Right hindlimb (tissue), 1 donor: ENCODE results near the gene SPATA16.
"Not testable (repeated sequence)": the region's sequence is repeated elsewhere in the genome, so short reads cannot be mapped to it uniquely, and the experiment has no call there.

ENCODE experiments used
- DNase-seq: peaks from one replicate; pipeline ENCODE4 v3.0.0-alpha.2; 2018

SPATA16 gene

GRCh38 chr3:173058229-173058628 lies 82.8 kb downstream of the SPATA16 start:
- DNase-seq, result no peak

GRCh38 chr3:173055228-173055933 lies 85.7 kb downstream of the SPATA16 start:
- DNase-seq, result no peak

DNA sequence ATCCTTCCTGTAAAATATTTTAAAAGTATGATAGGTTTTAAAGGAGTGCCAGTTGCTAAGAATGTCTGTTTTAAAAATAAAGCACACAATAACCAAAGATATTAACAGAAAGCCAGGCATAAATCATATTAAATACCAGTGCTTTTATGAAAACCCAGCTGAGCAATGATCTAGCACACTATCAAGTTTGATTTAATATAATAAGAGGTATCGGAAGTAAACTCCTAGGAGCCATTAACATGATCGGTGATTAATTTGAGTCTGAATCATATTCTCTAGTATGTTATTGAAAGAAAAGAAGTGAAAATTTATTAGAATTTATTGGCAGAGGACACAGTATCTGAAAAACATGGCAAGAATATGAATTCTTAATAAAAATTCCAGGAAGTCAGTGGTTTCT lies 91.7 kb downstream of the SPATA16 start:
- DNase-seq, result no peak

GRCh38 chr3:173045770-173046382 lies 95.2 kb downstream of the SPATA16 start:
- DNase-seq, result no peak

GRCh38 chr3:173044998-173045397 lies 96.0 kb downstream of the SPATA16 start:
- no peak for DNase-seq

GRCh38 chr3:173043757-173044156 lies 97.3 kb downstream of the SPATA16 start:
- no peak for DNase-seq

DNA sequence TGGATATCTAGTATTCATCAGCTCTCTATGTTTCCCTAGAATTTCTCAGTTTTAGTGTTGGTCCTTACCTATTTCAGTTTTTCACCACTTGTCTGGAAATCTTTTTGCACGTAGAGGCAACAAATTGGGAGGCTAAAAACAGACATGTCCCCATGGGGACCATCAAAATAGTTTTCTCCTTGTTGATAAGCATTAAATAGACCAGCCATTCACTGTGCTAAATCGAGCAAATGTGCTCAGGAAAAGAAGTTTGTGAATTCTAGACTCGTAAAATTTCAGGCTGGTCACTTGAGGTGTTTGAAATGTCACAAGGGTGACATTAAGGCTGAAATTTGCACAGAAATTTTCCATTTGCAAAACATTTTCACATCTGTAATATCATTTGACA lies 102.6 kb downstream of the SPATA16 start:
- no peak for DNase-seq

- no peak for DNase-seq
These were observed 103.1 kb downstream of the SPATA16 start for GRCh38 chr3:173037840-173038483.

DNA sequence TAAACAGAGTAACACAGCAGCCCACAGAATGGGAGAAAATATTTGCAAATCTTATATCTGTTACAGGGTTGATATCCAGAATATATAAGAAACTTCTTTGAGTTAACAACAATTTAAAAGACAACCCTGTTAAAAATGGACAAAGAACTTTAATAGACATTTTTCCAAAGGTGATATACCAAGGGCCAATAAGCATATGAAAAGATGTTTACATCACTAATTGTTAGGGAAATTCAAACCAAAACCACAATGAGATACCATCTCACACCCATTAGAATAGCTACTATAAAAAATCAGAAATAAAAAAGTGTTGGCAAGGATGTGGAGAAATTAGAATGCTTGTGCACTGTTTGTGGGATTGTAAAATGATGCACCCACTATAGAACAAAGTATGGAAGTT lies 110.8 kb downstream of the SPATA16 start:
- no peak for DNase-seq

- no peak for DNase-seq
These were observed 112.7 kb downstream of the SPATA16 start for GRCh38 chr3:173028351-173028750.

DNA sequence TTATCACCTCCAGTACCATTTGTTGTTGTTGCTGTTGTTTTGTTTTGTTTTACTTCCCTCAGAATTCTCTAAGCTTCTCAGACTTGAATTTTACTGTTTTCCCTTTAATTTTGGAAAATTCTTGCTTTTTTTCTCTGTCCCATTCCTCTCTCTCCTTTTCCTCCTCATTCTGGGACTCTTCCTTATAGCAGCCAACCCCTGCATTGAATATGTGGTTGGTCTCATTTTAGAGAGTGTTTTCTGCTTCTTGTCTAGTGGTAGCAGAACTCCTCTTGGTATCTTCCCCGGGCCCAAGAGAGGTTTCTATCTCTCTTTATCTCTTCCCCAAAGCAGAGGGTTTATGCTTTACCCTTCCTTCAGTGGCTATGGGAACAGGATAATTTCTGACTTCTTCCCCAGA lies 113.6 kb downstream of the SPATA16 start:
- no peak for DNase-seq

- no peak for DNase-seq
These were observed 115.1 kb downstream of the SPATA16 start for GRCh38 chr3:173025941-173026340.

GRCh38 chr3:173021547-173022185 lies 119.4 kb downstream of the SPATA16 start:
- no peak for DNase-seq

DNA sequence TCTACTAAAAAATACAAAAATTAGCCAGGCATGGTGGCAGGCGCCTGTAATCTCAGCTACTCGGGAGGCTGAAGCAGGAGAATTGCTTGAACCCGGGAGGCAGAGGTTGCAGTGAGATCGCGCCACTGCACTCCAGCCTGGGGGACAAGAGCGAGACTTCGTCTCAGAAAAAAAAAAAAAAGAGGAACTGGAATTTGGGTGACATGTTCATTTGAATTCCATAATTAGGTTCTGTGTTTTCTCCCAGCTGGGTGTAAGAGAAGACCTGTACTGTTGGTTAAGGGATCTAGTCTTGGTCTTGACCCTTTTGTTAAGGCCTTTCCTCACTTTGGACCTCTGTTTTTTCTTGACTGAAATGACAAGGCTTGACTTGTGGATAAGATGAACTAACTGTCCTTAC lies 120.9 kb downstream of the SPATA16 start:
- DNase-seq, result not testable (repeated sequence)

DNA sequence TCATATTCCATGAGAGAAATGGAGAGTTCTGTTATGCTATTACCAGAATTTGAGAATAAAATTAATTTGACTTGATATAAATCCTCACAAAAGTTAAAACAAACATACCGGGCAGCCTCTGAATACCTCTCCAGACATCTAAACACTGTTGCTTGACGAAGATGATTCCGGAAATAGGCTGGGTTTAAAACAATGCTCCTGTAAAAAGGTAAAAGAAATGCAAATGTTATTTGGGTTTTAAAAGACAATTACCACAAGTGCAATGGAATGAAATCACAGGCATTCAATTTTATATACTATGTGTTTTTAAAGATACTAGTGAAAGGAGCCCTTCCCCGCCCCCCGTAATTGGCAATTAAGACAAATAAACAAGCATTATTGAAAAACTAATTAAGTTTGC lies 121.7 kb downstream of the SPATA16 start:
- DNase-seq, result no peak

- no peak for DNase-seq
These were observed 122.3 kb downstream of the SPATA16 start for GRCh38 chr3:173018758-173019157.

- no peak for DNase-seq
These were observed 127.7 kb downstream of the SPATA16 start for GRCh38 chr3:173013219-173013832.

GRCh38 chr3:173009410-173009809 lies 131.6 kb downstream of the SPATA16 start:
- DNase-seq, result no peak

DNA sequence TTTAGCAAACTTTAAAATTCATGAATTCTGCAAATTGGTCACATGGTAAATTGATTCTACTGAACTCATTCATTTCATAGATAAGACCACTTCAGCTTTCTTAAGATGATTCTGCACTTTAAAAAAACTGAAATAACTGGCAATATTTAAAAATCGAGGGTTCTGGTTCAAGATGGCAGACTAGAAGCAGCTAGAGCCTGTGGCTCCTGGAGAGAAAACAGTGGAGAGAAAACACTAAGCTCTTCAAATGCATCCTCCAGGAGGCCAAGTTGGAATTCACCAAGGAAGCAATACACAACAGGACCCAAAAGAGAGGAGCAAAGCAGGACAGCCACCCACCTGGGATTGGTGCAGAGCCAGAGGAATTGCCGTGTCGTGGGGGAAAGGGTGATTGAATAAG lies 132.1 kb downstream of the SPATA16 start:
- no peak for DNase-seq

DNA sequence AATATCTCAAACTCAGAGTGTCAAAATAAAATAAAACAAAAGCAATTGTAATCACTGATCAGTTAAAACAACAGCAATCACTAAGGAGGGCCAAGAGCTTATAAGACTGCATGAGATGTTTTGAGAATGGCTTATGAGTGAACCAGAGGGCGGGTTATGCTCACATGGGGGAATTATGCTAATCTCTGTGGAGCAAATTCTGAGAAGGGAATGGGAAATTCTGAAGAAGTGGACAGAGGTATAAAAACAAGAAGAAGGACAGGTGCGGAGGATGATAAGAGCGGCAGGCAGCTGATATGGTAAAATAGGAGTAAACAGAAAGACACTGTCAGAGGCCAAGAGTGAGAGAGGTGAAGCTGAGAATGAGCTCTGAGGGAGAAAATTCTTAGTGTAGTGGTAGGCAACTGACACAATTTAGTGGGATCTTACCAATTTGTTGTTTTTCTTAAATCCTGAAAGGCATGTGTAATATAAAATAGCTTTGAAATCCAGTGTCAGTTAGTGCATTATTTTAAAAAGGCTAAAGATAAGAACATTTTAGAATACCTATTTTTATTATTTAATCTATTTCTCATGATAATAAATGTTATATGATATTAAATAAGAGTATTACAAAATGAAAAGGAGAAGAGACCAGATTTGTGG lies 133.8 kb downstream of the SPATA16 start:
- DNase-seq, result no peak

DNA sequence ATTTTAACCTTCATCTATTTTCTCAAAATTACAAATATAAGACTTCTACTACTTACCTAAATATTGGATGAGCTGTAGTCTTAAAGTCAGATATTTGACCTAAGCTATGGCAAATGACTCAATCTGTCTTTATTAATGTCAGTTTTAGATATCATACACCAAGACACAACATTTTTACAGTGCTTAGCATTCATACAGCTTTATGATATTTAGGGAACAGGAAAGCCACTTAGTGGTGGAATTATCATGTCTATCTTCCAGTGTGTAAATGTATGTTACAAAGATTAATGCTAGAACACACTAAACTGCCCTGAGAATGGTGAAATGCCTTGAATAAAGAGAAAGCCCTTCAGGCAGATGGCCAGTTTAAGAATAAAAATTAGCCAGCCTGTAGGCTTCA lies 135.0 kb downstream of the SPATA16 start:
- no peak for DNase-seq

DNA sequence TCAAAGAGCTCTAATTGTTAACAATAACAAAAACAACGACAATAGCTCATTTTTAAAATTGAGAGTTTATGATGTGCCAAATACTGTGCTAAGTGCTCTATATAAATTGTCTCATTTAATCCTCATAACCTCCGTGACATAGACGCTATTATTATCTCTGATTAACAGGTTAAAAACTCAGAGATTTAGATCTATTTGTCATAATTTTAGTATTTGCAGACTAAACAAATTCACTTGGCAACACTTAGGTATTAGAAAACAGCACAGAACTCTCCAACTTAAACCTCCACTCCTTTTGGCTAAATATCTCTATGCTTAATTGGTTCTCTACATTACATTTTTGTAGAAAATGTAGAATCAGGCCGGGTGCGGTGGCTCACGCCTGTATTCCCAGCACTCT lies 136.4 kb downstream of the SPATA16 start:
- DNase-seq, result no peak

DNA sequence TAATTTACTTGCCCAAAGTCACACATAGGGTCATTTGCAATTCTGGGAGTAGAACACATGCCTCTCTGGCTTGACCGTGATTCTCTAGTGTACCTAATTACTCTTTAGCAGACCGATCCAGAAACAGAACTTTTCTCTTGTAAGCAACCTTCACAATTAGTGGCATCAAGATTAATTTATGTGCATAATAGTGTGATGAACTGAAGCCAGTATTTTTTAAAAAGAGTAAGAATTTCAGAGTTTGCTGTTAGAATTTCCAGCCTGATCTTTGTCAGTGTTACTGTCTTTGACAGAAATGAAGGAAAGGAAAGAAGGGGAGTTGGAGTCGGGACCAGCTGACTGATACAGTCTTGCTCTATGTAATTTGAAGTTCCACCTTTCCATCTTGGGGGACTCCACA lies 137.1 kb downstream of the SPATA16 start:
- DNase-seq, result no peak
